Measurements from ENCODE around the gene OSER1.
"Not testable (repeated sequence)": the region's sequence is repeated elsewhere in the genome, so short reads cannot be mapped to it uniquely, and the experiment has no call there.

The OSER1 gene

GRCh38 chr20:44210406-44211176, at the start of gene OSER1:
TSS of gene OSER1 (minus strand) at chr20:44210771. CDS start at chr20:44206957, 3,814 bp downstream.
- peak; percentile 99 for DNase-seq

GRCh38 chr20:44258226-44258890, 47.8 kb upstream of the OSER1 start:
- no peak for DNase-seq

GRCh38 chr20:44256961-44257360, 46.4 kb upstream of the OSER1 start:
- no peak for DNase-seq

- DNase-seq = no peak
Measured at GRCh38 chr20:44255942-44256341, 45.4 kb upstream of the OSER1 start.

GRCh38 chr20:44254073-44254472, 43.5 kb upstream of the OSER1 start:
- DNase-seq = no peak

GRCh38 chr20:44253528-44253927, 43.0 kb upstream of the OSER1 start:
- DNase-seq = no peak

- DNase-seq = no peak
Measured at GRCh38 chr20:44251284-44251683, 40.7 kb upstream of the OSER1 start.

GRCh38 chr20:44248410-44248759, 37.8 kb upstream of the OSER1 start:
- DNase-seq = no peak

- DNase-seq = peak; percentile 85
Measured at GRCh38 chr20:44247586-44248409, 37.2 kb upstream of the OSER1 start.

- DNase-seq = peak; percentile 84
Measured at GRCh38 chr20:44247131-44247571, 36.6 kb upstream of the OSER1 start, which contains the start of gene GDAP1L1. TSS of gene GDAP1L1 (plus strand) at chr20:44247308. CDS start at chr20:44247335, 27 bp downstream.

GRCh38 chr20:44245977-44246376, 35.4 kb upstream of the OSER1 start:
- DNase-seq = no peak

- no peak for DNase-seq
Measured at GRCh38 chr20:44241796-44242195, 31.2 kb upstream of the OSER1 start.

- not testable (repeated sequence) for DNase-seq
Measured at GRCh38 chr20:44236840-44237239, 26.3 kb upstream of the OSER1 start.

GRCh38 chr20:44235702-44236101, 25.1 kb upstream of the OSER1 start:
- no peak for DNase-seq

- DNase-seq = no peak
Measured at GRCh38 chr20:44234566-44235317, 24.2 kb upstream of the OSER1 start.

- DNase-seq = no peak
Measured at GRCh38 chr20:44233436-44234016, 23.0 kb upstream of the OSER1 start.

GRCh38 chr20:44232469-44232856, 21.9 kb upstream of the OSER1 start:
- not testable (repeated sequence) for DNase-seq

GRCh38 chr20:44231713-44232468, 21.3 kb upstream of the OSER1 start:
- peak; percentile 71 for DNase-seq

GRCh38 chr20:44231193-44231592, 20.6 kb upstream of the OSER1 start:
- DNase-seq = no peak

- no peak for DNase-seq
Measured at GRCh38 chr20:44228465-44229258, 18.1 kb upstream of the OSER1 start.

GRCh38 chr20:44224637-44225036, 14.1 kb upstream of the OSER1 start:
- no peak for DNase-seq
